WTC11 (cell line): ENCODE data around the gene OR2AG1. TPM values are rescaled to one million over a fixed set of nuclear protein-coding genes. Genes with fewer than 3 reads are reported as not detected.

Source experiments
- ATAC-seq: fragments of 200-7000 bp; cut with Tn5 transposase; 2 replicates; pipeline ENCODE4 v1.10.0; 2021; ENCODE audit warnings: mild to moderate bottlenecking, moderate library complexity
- CTCF ChIA-PET: fragments of 300-600 bp; sonication (Branson Sonifier 250); formaldehyde crosslinking; loops from one replicate; lab custom pipeline; 2021; ENCODE audit warnings: antibody characterized with exemption; lab: Charles Lee
- POLR2A ChIA-PET: fragments of 350-600 bp; sonication (Branson Sonifier 250); formaldehyde crosslinking; loops from one replicate; lab custom pipeline; 2021; ENCODE audit warnings: antibody characterized with exemption; lab: Charles Lee
- DNase-seq: peaks from one replicate; pipeline ENCODE4 v3.0.0; 2021; ENCODE audit warnings: low spot score
- H3K27ac Mint-ChIP-seq: 2 replicates; pipeline ENCODE4 v1.8.0; 2021; ENCODE audit warnings: mixed read lengths
- H3K27me3 Mint-ChIP-seq: 2 replicates; pipeline ENCODE4 v1.8.0; 2021; ENCODE audit warnings: low read depth, mild to moderate bottlenecking, moderate library complexity, mixed read lengths
- H3K36me3 Mint-ChIP-seq: 2 replicates; pipeline ENCODE4 v1.8.0; 2021; ENCODE audit warnings: mixed read lengths
- H3K4me1 Mint-ChIP-seq: 2 replicates; pipeline ENCODE4 v1.8.0; 2022; ENCODE audit warnings: mixed read lengths
- H3K4me3 Mint-ChIP-seq: 2 replicates; pipeline ENCODE4 v1.8.0; 2021; ENCODE audit warnings: mild to moderate bottlenecking, moderate library complexity, mixed read lengths
- H3K9me3 Mint-ChIP-seq: 2 replicates; pipeline ENCODE4 v1.8.0; 2021; ENCODE audit warnings: mixed read lengths
- ATF2 ChIP-seq: sonication (generic); formaldehyde crosslinking; IDR thresholded peaks from 2 replicates; pipeline ENCODE4 v1.8.1; 2022; ENCODE audit warnings: low read depth, missing genetic modification reagents, borderline replicate concordance
- ATF3 ChIP-seq: sonication (generic); formaldehyde crosslinking; conservative IDR thresholded peaks from 2 replicates; pipeline ENCODE4 v1.8.1; 2022; ENCODE audit warnings: mild to moderate bottlenecking, missing genetic modification reagents
- ATF6 ChIP-seq: sonication (generic); formaldehyde crosslinking; IDR thresholded peaks from 2 replicates; pipeline ENCODE4 v1.8.1; 2023; ENCODE audit warnings: mild to moderate bottlenecking, missing genetic modification reagents
- E2F1 ChIP-seq: sonication (generic); formaldehyde crosslinking; IDR thresholded peaks from 2 replicates; pipeline ENCODE4 v1.8.0; 2022; ENCODE audit warnings: mild to moderate bottlenecking, missing genetic modification reagents
- FOXP4 ChIP-seq: sonication (generic); formaldehyde crosslinking; IDR thresholded peaks from 2 replicates; pipeline ENCODE4 v1.8.0; 2022; ENCODE audit warnings: mild to moderate bottlenecking, missing genetic modification reagents
- IRF2 ChIP-seq: sonication (generic); formaldehyde crosslinking; IDR thresholded peaks from 2 replicates; pipeline ENCODE4 v1.8.0; 2022; ENCODE audit warnings: low read depth, missing genetic modification reagents, borderline replicate concordance
- NFATC4 ChIP-seq: fragments of 250-450 bp; sonication (Bioruptor Pico); IDR thresholded peaks from 2 replicates; pipeline ENCODE4 v1.9.0; 2021; ENCODE audit warnings: mild to moderate bottlenecking
- NR2C2 ChIP-seq: sonication (generic); formaldehyde crosslinking; IDR thresholded peaks from 2 replicates; pipeline ENCODE4 v1.8.0; 2022; ENCODE audit warnings: mild to moderate bottlenecking, missing genetic modification reagents
- SMAD3 ChIP-seq: sonication (generic); formaldehyde crosslinking; IDR thresholded peaks from 2 replicates; pipeline ENCODE4 v1.8.0; 2022; ENCODE audit warnings: missing genetic modification reagents, mild to moderate bottlenecking, borderline replicate concordance
- ZNF219 ChIP-seq: sonication (generic); formaldehyde crosslinking; IDR thresholded peaks from 2 replicates; pipeline ENCODE4 v1.8.0; 2023; ENCODE audit warnings: missing genetic modification reagents, mild to moderate bottlenecking, borderline replicate concordance
- ZNF232 ChIP-seq: sonication (generic); formaldehyde crosslinking; IDR thresholded peaks from 2 replicates; pipeline ENCODE4 v1.8.0; 2022; ENCODE audit warnings: mild to moderate bottlenecking, missing genetic modification reagents
- ZNF317 ChIP-seq: sonication (generic); formaldehyde crosslinking; IDR thresholded peaks from 2 replicates; pipeline ENCODE4 v1.8.1; 2023; ENCODE audit warnings: low read depth, mild to moderate bottlenecking, moderate library complexity, missing genetic modification reagents, borderline replicate concordance
- ZNF423 ChIP-seq: fragments of 250-450 bp; sonication (Bioruptor Pico); IDR thresholded peaks from 2 replicates; pipeline ENCODE4 v2.1.2; 2022; ENCODE audit warnings: mild to moderate bottlenecking, moderate library complexity
- total RNA-seq: library from RNA; stranded (reverse); gene quantifications from 3 replicates; pipeline ENCODE4 v1.2.3, GENCODE V29; 2021
- TF ChIP-seq, protein P1 (sequence below): sonication (generic); formaldehyde crosslinking; IDR thresholded peaks from 2 replicates; pipeline ENCODE4 v1.8.0; 2022; ENCODE audit warnings: missing genetic modification reagents
- TF ChIP-seq, protein P2 (sequence below): fragments of 200-600 bp; IDR thresholded peaks from 2 replicates; pipeline ENCODE4 v1.8.0; 2022; ENCODE audit warnings: antibody characterized with exemption
- TF ChIP-seq, protein P3 (sequence below): fragments of 250-450 bp; sonication (Bioruptor Pico); IDR thresholded peaks from 2 replicates; pipeline ENCODE4 v1.9.0; 2021; ENCODE audit warnings: moderate library complexity, mild to moderate bottlenecking, inconsistent platforms, borderline replicate concordance
- TF ChIP-seq, protein P4 (sequence below): sonication (generic); formaldehyde crosslinking; IDR thresholded peaks from 2 replicates; pipeline ENCODE4 v1.8.1; 2022; ENCODE audit warnings: mild to moderate bottlenecking, moderate library complexity, missing genetic modification reagents
- TF ChIP-seq, protein P5 (sequence below): fragments of 250-450 bp; sonication (Bioruptor Pico); IDR thresholded peaks from 2 replicates; pipeline ENCODE4 v1.9.0; 2021; ENCODE audit warnings: mild to moderate bottlenecking

The OR2AG1 gene
- total RNA-seq, 1 experiment from 2014 or later, result not detected

- TF ChIP-seq, protein P1, sequence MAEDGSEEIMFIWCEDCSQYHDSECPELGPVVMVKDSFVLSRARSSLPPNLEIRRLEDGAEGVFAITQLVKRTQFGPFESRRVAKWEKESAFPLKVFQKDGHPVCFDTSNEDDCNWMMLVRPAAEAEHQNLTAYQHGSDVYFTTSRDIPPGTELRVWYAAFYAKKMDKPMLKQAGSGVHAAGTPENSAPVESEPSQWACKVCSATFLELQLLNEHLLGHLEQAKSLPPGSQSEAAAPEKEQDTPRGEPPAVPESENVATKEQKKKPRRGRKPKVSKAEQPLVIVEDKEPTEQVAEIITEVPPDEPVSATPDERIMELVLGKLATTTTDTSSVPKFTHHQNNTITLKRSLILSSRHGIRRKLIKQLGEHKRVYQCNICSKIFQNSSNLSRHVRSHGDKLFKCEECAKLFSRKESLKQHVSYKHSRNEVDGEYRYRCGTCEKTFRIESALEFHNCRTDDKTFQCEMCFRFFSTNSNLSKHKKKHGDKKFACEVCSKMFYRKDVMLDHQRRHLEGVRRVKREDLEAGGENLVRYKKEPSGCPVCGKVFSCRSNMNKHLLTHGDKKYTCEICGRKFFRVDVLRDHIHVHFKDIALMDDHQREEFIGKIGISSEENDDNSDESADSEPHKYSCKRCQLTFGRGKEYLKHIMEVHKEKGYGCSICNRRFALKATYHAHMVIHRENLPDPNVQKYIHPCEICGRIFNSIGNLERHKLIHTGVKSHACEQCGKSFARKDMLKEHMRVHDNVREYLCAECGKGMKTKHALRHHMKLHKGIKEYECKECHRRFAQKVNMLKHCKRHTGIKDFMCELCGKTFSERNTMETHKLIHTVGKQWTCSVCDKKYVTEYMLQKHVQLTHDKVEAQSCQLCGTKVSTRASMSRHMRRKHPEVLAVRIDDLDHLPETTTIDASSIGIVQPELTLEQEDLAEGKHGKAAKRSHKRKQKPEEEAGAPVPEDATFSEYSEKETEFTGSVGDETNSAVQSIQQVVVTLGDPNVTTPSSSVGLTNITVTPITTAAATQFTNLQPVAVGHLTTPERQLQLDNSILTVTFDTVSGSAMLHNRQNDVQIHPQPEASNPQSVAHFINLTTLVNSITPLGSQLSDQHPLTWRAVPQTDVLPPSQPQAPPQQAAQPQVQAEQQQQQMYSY (CRISPR knock-in tag), result no peak
Observed at GRCh38 chr11:6746626-6747025, 36.2 kb upstream of the OR2AG1 start (continued).

- DNase-seq (no peak), ATAC-seq (no peak)
- no peak overlapping the region for H3K27ac Mint-ChIP-seq
- ChIA-PET CTCF (interaction anchor here (1.0 to 4.1 kb wide), 3 partner anchors 9 to 41 kb away, joined by 3 to 55 read pairs (median 10); no protein-coding TSS in a partner anchor), POLR2A (no interaction called here)
- TF ChIP-seq NR2C2 (CRISPR knock-in tag) (no peak), ZNF232 (CRISPR knock-in tag) (no peak), ZNF317 (no peak), ZNF423 (CRISPR knock-in tag) (no peak), E2F1 (CRISPR knock-in tag) (no peak), ATF2 (CRISPR knock-in tag) (no peak), NFATC4 (CRISPR knock-in tag) (no peak), FOXP4 (no peak), ZNF219 (CRISPR knock-in tag) (no peak), ATF6 (CRISPR knock-in tag) (no peak), ATF3 (no peak), SMAD3 (CRISPR knock-in tag) (no peak), IRF2 (CRISPR knock-in tag) (no peak)
- TF ChIP-seq, protein P2, sequence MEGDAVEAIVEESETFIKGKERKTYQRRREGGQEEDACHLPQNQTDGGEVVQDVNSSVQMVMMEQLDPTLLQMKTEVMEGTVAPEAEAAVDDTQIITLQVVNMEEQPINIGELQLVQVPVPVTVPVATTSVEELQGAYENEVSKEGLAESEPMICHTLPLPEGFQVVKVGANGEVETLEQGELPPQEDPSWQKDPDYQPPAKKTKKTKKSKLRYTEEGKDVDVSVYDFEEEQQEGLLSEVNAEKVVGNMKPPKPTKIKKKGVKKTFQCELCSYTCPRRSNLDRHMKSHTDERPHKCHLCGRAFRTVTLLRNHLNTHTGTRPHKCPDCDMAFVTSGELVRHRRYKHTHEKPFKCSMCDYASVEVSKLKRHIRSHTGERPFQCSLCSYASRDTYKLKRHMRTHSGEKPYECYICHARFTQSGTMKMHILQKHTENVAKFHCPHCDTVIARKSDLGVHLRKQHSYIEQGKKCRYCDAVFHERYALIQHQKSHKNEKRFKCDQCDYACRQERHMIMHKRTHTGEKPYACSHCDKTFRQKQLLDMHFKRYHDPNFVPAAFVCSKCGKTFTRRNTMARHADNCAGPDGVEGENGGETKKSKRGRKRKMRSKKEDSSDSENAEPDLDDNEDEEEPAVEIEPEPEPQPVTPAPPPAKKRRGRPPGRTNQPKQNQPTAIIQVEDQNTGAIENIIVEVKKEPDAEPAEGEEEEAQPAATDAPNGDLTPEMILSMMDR, result no peak
- TF ChIP-seq, protein P3, sequence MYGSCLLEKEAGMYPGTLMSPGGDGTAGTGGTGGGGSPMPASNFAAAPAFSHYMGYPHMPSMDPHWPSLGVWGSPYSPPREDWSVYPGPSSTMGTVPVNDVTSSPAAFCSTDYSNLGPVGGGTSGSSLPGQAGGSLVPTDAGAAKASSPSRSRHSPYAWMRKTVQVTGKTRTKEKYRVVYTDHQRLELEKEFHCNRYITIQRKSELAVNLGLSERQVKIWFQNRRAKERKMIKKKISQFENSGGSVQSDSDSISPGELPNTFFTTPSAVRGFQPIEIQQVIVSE (CRISPR knock-in tag), result no peak
- TF ChIP-seq, protein P4, sequence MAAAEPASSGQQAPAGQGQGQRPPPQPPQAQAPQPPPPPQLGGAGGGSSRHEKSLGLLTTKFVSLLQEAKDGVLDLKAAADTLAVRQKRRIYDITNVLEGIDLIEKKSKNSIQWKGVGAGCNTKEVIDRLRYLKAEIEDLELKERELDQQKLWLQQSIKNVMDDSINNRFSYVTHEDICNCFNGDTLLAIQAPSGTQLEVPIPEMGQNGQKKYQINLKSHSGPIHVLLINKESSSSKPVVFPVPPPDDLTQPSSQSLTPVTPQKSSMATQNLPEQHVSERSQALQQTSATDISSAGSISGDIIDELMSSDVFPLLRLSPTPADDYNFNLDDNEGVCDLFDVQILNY (CRISPR knock-in tag), result no peak
- TF ChIP-seq, protein P5, sequence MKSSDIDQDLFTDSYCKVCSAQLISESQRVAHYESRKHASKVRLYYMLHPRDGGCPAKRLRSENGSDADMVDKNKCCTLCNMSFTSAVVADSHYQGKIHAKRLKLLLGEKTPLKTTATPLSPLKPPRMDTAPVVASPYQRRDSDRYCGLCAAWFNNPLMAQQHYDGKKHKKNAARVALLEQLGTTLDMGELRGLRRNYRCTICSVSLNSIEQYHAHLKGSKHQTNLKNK (CRISPR knock-in tag), result no peak
- H3K27me3 Mint-ChIP-seq, result peaks cover 2% of the 10 kb centered on the region; the same call in 1 of the 2 replicates
- no peaks in the 10 kb centered on the region for H3K36me3 Mint-ChIP-seq
- H3K4me3 Mint-ChIP-seq, result no peak overlapping the region
- H3K9me3 Mint-ChIP-seq, result no peaks in the 10 kb centered on the region
- H3K4me1 Mint-ChIP-seq, result no peaks in the 10 kb centered on the region
Observed at GRCh38 chr11:6747097-6747668, 35.6 kb upstream of the OR2AG1 start.
